ENCODE results near the gene BLACAT1.
"Not testable (repeated sequence)": the region's sequence is repeated elsewhere in the genome, so short reads cannot be mapped to it uniquely, and the experiment has no call there.

BLACAT1 gene

GRCh38 chr1:205484985-205485967 lies 29.4 kb upstream of the BLACAT1 start:
- peak; percentile 39 to 47 for DNase-seq (ENCODE audit: low read depth in 2 of 2)

DNA sequence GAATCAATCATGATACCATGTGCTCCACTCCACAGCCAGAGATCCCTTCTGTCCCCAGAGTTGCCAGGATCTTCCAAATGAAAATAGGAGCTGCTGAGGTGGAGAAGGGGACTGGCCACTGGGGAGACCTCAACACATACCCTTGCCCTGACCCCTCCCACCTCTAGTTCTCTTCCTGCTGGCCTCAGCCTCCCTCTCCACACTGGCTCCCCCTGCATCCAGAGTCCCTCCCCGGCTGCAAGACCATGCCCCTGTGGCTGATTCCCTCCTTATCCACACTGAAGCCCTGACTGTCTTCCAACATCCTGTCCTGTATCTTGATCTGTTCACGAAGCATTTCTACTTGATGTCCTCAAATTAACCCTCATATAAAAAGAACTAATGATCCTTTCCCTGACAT lies 27.5 kb upstream of the BLACAT1 start:
- no peak for DNase-seq (ENCODE audit: low read depth in 2 of 2)

DNA sequence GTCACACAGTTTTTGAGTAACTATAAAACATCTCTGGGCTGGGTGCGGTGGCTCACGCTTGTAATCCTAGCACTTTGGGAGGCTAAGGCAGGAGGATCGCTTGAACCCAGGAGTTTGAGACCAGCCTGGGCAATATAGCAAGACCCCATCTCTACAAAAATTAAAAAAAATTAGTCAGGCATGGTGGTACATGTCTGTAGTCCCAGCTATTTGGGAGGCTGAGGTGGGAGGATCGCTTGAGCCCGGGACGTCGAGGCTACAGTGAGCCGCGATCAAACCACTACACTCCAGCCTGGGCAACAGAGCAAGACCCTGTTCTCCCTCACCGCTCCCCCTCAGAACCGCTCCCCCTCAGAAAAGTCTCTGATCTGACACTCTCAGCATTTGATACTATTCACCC lies 26.7 kb upstream of the BLACAT1 start:
- DNase-seq (ENCODE audit: low read depth in 2 of 2), result not testable (repeated sequence)

DNA sequence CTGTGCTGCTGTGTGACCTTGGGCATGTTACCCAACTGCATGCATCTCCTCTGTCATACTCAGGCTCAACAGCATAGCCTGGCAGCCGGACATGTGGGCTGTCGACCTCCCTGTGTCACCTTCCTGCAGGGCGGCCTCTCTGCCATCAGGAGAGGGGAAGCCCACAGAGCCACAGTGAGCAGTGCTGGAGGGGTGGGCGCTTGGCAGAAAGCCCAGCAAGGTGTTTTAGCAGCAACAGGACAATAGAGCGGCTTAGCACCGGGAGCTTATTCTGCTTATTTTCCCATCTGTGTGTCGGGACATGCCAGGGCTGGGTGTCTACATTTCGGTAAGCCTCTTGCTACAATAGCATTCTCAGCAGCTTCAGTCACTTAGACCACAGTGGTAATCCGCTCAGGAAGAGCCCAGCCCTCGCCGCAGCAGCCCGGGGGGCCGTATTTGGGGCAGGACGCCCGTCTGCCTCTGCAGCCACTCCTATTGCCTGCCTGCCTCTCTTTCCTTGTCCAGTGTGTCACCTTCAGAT lies 25.8 kb upstream of the BLACAT1 start:
- no peak for DNase-seq (ENCODE audit: low read depth in 2 of 2)

- DNase-seq (ENCODE audit: low read depth in 2 of 2), result no peak
Measured at GRCh38 chr1:205481218-205481617, 25.4 kb upstream of the BLACAT1 start.

GRCh38 chr1:205480349-205480985 lies 24.6 kb upstream of the BLACAT1 start:
- DNase-seq (ENCODE audit: low read depth in 2 of 2), result peak; percentile 33 to 49

GRCh38 chr1:205478985-205479384 lies 23.1 kb upstream of the BLACAT1 start:
- not testable (repeated sequence) for DNase-seq (ENCODE audit: low read depth in 2 of 2)

GRCh38 chr1:205477759-205478247 lies 22.0 kb upstream of the BLACAT1 start:
- no peak for DNase-seq (ENCODE audit: low read depth in 2 of 2)

- DNase-seq (ENCODE audit: low read depth in 2 of 2), result no peak
Measured at GRCh38 chr1:205477121-205477758, 21.4 kb upstream of the BLACAT1 start.

DNA sequence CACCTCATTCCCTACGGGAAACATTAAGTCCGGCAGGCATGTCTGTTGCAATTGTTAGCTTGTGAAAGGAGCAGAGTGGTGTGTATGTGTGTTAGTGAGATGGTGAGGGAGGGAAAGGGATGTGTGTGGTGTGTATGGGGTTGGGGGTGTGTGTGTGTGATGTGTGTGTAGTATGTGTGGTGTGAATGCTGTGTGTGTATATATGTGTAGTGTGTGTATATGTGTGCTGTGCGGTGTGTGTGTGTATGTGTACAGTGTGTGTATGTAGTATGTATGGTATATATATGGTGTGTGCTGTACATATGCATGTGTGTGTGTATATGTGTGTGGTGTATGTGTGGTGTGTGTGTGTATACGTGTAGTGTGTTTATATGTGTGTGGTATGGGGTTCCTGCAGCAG lies 20.8 kb upstream of the BLACAT1 start:
- no peak for DNase-seq (ENCODE audit: low read depth in 2 of 2)

DNA sequence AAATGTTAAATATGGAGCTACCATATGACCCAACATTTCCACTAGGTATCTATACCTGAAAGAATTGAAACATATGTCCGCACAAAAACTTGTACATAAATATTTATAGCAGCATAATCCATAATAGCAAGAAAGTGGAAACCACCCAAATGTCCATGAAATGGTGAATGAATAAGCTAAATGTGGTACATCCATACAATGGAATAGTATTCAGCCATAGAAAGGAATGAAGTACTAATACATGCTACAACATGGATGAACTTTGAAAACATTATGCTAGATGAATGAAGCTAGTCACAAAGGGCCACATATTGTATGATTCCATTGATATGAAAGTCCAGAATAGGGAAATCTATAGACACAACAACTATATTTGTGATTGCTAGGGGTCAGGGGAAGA lies 20.0 kb upstream of the BLACAT1 start:
- DNase-seq (ENCODE audit: low read depth in 2 of 2), result no peak

GRCh38 chr1:205474571-205474970 lies 18.7 kb upstream of the BLACAT1 start:
- DNase-seq (ENCODE audit: low read depth in 2 of 2), result no peak

DNA sequence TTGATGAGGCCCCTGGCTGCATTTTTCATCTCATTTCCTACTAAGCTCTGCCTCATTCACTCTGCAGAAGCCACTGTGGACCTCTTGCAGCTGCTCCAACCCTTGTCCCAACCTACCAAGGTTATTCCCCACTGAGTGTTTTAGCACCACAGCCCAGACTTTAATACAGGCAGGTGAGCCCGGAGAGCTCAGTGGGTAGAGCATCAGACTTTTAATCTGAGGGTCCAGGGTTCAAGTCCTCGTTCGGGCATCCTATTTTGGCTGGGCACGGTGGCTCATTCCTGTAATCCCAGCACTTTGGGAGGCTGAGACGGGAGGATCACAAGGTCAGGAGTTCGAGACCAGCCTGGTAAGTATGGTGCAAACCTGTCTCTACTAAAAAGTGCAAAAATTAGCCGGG lies 18.1 kb upstream of the BLACAT1 start:
- no peak for DNase-seq (ENCODE audit: low read depth in 2 of 2)

DNA sequence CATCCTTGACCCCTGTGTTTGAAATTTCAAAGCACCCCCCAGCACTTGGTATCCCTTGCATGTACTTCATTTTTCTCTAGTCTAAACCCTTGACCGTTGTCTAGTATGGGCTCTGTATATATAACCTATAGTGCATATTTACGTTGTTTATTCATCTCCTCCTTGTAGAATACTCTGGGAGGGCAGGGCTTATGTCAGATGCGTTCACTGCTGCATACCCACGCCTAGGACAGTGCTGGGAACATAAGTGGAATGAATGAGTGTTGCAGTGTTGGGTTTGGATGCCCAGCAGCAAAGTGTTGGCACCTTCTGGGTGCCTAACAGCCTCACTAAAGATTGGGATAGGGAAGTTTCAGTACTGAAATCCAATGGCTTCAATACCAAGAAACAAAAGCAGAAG lies 17.6 kb upstream of the BLACAT1 start:
- DNase-seq (ENCODE audit: low read depth in 2 of 2), result no peak

GRCh38 chr1:205472737-205473441 lies 17.0 kb upstream of the BLACAT1 start:
- DNase-seq (ENCODE audit: low read depth in 2 of 2), result no peak

- DNase-seq (ENCODE audit: low read depth in 2 of 2), result no peak
Measured at GRCh38 chr1:205470131-205470530, 14.3 kb upstream of the BLACAT1 start.

DNA sequence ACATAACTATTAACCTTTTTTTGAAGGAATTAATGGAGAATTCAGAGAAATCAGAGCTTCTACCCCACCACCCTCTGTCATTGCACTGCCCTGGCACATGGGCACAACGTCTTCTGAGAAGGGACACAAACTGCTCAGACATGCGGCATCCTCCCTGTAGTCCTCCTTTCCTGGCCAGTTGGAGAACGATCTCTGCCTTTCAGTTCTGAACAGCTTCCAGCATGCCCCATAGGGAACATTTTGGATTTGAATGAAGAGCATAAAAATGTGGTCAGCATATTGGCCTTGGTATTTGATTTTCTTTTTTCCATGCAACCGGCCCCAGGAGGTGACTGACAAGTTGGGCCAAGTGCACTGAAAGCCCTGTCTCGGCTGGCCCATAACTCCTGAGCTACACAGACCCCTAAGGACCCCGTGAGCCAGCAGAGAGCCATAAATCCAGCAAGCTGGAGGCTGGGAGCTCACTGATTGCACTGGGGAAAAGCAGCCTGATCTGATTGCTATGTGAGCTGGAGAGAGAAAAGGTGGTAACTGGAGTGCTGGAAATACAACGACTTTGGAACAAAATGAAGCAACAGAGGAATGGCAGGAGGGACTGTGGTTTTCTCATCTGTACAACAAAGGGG lies 10.9 kb upstream of the BLACAT1 start:
- no peak for DNase-seq (ENCODE audit: low read depth in 2 of 2)

DNA sequence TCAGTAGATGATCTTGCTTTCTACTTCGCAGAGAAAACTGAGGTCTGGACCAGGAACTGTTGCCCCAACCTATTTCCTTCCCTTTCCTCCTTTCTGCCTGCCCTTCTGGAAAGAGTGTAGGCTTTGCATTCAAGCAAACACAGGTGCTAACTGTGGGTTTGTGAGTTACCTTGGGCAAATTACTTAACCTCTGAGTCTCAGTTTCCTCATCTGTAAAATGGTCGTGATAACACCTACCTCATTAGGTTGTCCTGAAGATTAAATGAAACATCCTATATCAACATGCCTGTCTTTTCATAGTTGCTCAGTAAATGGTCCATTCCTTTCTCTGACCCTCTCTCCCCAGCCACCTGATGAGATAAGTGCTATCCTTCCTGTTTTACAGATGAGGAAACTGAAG lies 9.5 kb upstream of the BLACAT1 start:
- DNase-seq (ENCODE audit: low read depth in 2 of 2), result no peak

GRCh38 chr1:205458777-205459566 lies 3.1 kb upstream of the BLACAT1 start:
- DNase-seq (ENCODE audit: low read depth in 2 of 2), result no peak
